HL-60 (cell line): ENCODE data around the gene F7.

Experiments
- GABPA ChIP-seq: IDR thresholded peaks from 2 replicates; pipeline ENCODE4 v1.6.1; 2012; ENCODE audit warnings: low read depth
- POLR2AphosphoS5 ChIP-seq: IDR thresholded peaks from 2 replicates; pipeline ENCODE4 v1.6.1; 2012; ENCODE audit warnings: low read depth
- TF ChIP-seq, protein P1 (sequence below): IDR thresholded peaks from one replicate; pipeline ENCODE4 v1.5.1; 2011; ENCODE audit warnings: low read length, control low read depth, inconsistent platforms; ENCODE audit not compliant: insufficient read depth
- TF ChIP-seq, protein P2 (sequence below): IDR thresholded peaks from 2 replicates; pipeline ENCODE4 v1.6.1; 2012; ENCODE audit warnings: low read depth; ENCODE audit not compliant: insufficient replicate concordance

DNA sequence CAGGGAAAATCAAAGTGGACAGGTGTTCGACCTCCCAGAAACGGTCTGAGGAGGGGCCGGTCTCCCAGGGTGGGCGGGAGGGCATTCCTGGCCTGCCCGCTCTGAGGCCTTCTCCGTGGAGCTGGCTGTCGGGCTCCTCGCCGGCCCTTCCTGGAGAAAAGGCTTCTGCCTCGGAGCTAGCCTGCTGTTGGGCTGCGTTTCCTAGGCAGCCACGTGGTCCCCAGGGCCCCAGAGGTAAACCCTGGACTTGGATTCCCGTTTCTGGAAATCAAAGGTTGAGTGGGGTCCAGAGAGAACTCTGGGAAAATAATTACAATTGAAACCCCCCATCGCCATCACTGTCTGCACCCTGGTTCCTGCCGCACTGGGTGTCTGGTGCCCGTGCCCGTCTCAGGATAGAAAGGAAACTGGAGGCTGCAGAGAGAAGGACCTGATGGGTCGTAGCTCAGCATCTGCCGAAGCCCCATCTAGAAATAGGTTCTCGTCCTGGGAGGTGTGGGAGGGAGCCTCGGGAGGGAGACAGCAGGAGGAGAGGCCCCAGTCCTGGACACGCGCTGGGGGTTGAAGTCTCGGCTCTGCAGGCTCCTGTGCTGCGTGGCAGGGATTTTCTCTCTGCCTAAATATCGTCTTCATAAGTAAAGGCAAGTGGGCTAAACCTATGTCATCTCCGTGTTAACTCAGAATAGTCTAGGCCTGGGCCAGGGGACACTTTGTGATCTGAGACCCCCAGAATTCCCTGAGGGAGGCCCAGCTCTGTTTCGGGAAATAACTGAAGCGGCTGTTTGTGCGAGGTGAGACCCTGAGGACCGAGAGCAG, 45.2 kb downstream of the F7 start:
- TF ChIP-seq GABPA (no peak), POLR2AphosphoS5 (no peak)
- TF ChIP-seq, protein P1, sequence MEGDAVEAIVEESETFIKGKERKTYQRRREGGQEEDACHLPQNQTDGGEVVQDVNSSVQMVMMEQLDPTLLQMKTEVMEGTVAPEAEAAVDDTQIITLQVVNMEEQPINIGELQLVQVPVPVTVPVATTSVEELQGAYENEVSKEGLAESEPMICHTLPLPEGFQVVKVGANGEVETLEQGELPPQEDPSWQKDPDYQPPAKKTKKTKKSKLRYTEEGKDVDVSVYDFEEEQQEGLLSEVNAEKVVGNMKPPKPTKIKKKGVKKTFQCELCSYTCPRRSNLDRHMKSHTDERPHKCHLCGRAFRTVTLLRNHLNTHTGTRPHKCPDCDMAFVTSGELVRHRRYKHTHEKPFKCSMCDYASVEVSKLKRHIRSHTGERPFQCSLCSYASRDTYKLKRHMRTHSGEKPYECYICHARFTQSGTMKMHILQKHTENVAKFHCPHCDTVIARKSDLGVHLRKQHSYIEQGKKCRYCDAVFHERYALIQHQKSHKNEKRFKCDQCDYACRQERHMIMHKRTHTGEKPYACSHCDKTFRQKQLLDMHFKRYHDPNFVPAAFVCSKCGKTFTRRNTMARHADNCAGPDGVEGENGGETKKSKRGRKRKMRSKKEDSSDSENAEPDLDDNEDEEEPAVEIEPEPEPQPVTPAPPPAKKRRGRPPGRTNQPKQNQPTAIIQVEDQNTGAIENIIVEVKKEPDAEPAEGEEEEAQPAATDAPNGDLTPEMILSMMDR = no peak
- TF ChIP-seq, protein P2, sequence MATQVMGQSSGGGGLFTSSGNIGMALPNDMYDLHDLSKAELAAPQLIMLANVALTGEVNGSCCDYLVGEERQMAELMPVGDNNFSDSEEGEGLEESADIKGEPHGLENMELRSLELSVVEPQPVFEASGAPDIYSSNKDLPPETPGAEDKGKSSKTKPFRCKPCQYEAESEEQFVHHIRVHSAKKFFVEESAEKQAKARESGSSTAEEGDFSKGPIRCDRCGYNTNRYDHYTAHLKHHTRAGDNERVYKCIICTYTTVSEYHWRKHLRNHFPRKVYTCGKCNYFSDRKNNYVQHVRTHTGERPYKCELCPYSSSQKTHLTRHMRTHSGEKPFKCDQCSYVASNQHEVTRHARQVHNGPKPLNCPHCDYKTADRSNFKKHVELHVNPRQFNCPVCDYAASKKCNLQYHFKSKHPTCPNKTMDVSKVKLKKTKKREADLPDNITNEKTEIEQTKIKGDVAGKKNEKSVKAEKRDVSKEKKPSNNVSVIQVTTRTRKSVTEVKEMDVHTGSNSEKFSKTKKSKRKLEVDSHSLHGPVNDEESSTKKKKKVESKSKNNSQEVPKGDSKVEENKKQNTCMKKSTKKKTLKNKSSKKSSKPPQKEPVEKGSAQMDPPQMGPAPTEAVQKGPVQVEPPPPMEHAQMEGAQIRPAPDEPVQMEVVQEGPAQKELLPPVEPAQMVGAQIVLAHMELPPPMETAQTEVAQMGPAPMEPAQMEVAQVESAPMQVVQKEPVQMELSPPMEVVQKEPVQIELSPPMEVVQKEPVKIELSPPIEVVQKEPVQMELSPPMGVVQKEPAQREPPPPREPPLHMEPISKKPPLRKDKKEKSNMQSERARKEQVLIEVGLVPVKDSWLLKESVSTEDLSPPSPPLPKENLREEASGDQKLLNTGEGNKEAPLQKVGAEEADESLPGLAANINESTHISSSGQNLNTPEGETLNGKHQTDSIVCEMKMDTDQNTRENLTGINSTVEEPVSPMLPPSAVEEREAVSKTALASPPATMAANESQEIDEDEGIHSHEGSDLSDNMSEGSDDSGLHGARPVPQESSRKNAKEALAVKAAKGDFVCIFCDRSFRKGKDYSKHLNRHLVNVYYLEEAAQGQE = no peak
